Hematopoietic multipotent progenitor cell (in vitro differentiated cells): Measurements from ENCODE around the gene LRCOL1. TPM values are rescaled to one million over a fixed set of nuclear protein-coding genes. Genes with fewer than 3 reads are reported as not detected.

Source experiments
- DNase-seq, 3 donors: peaks; one replicate each; pipeline ENCODE4 v3.0.0-alpha.2; 2011 to 2015; ENCODE audit warnings: low read depth in 2 of 3, low spot score in 2 of 3
- total RNA-seq: library from RNA; depleted of rRNA; stranded (reverse); fragments of >200 nt; gene quantifications from one replicate; pipeline ENCODE4 v1.2.3, GENCODE V29; 2012

LRCOL1 gene
- total RNA-seq, 1 donor = 0.54 TPM

- no peak for DNase-seq
Observed at GRCh38 chr12:132586929-132587328, 23.5 kb downstream of the LRCOL1 start.

- no peak for DNase-seq
Observed at GRCh38 chr12:132585177-132585576, 25.2 kb downstream of the LRCOL1 start.

GRCh38 chr12:132584429-132584828 is 26.0 kb downstream of the LRCOL1 start:
- no peak for DNase-seq

GRCh38 chr12:132583736-132584135 is 26.6 kb downstream of the LRCOL1 start:
- DNase-seq = no peak

- DNase-seq = no peak
Observed at GRCh38 chr12:132583411-132583710, 27.0 kb downstream of the LRCOL1 start.

GRCh38 chr12:132582582-132583410 is 27.6 kb downstream of the LRCOL1 start:
- DNase-seq = no peak

- DNase-seq = no peak
Observed at GRCh38 chr12:132582058-132582420, 28.3 kb downstream of the LRCOL1 start.

GRCh38 chr12:132581348-132582057 is 28.9 kb downstream of the LRCOL1 start:
- no peak for DNase-seq

GRCh38 chr12:132580701-132581292 is 29.6 kb downstream of the LRCOL1 start:
- DNase-seq = no peak

- DNase-seq = no peak
Observed at GRCh38 chr12:132579744-132580143, 30.6 kb downstream of the LRCOL1 start.

GRCh38 chr12:132578826-132579225 is 31.6 kb downstream of the LRCOL1 start:
- no peak for DNase-seq

- no peak for DNase-seq
Observed at GRCh38 chr12:132578118-132578517, 32.3 kb downstream of the LRCOL1 start.

- DNase-seq = no peak
Observed at GRCh38 chr12:132577191-132577920, 33.0 kb downstream of the LRCOL1 start.

GRCh38 chr12:132576701-132577100 is 33.7 kb downstream of the LRCOL1 start:
- no peak for DNase-seq

GRCh38 chr12:132575661-132576060 is 34.7 kb downstream of the LRCOL1 start:
- DNase-seq = no peak

- no peak for DNase-seq
Observed at GRCh38 chr12:132574271-132574996, 35.9 kb downstream of the LRCOL1 start.

- no peak for DNase-seq
Observed at GRCh38 chr12:132572801-132573760, 37.3 kb downstream of the LRCOL1 start.

- DNase-seq = no peak
Observed at GRCh38 chr12:132572106-132572505, 38.3 kb downstream of the LRCOL1 start.

- no peak for DNase-seq
Observed at GRCh38 chr12:132571598-132571997, 38.8 kb downstream of the LRCOL1 start.
